GM23248 (cell line): Measurements from ENCODE around the gene EPPIN.

Source experiments
- EZH2 ChIP-seq: fragments of 200-600 bp; sonication (generic); IDR thresholded peaks from 2 replicates; pipeline ENCODE4 v1.6.1; 2018; ENCODE audit warnings: antibody characterized with exemption, mild to moderate bottlenecking; ENCODE audit not compliant: insufficient read depth, poor library complexity, severe bottlenecking
- EZH2phosphoT487 ChIP-seq: fragments of 200-600 bp; sonication (generic); IDR thresholded peaks from 2 replicates; pipeline ENCODE4 v1.6.1; 2018; ENCODE audit warnings: antibody characterized with exemption, moderate library complexity, mild to moderate bottlenecking, low read depth; ENCODE audit not compliant: insufficient read depth

DNA sequence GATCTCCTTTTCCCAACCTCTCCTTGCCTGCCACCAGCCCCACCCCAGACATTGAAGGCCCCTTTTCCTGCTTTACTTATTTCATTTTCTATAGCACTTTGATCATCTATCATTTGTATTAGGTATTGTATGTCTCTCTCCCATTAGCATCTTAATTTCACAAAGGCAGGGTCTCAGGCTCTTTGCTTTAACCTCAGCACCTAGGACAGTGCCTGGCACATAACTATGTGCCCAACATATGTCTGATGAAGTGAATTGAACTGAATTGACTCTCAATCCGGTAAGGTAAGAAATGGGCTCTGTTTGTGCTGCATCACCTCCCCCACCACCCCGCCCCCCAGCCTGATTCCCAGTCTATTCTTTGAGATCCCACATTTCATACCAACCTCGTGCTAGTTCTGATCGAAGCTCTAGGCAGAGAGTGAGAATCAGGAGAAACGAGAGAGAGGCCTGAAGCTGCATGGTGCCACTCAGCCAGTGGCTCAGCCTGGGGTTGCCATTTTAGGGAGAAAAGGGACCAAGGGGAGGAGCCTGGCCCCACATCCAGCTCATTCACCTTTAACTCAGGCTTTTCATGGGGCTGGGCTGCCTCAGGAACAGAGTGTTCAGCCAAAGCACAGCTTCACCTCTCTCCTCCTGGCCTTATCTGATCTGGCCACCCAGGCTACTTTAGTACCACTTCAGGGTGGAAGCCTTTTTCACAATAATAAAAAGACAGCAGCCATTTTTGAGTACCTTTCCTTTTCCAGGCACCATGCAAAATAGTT is 31.9 kb downstream of the EPPIN start, which contains the start of gene SPINT3:
- TF ChIP-seq EZH2 = no peak
- TF ChIP-seq EZH2phosphoT487 = no peak
